ENCODE data around the gene EPB41L2.
"Not testable (repeated sequence)": the region's sequence is repeated elsewhere in the genome, so short reads cannot be mapped to it uniquely, and the experiment has no call there.

The EPB41L2 gene

DNA sequence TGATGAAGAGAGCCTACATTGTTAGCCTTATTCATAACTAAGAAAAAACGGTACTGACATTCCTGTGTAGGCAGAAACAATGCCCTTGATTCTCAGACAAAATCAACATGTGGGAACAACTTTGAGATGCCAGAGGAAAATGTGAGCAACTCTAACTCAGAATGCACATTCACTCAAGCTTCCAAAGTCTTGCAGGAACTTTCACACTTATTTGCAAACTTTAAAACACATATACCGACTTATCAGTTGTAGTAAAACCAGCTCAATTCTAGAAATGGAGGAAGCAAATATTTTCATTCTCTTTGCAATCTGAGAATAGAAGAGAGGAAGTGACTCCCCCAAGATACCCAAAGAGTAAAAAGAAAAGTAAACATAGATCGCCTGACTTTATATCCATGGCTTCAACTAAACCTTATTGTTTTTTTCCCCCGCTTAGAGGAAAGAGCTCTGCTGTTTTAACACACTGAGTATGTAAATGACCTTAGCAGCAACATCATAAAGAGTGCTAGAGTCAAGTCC is 117.6 kb downstream of the EPB41L2 start:
- no peak for DNase-seq (ENCODE audit: extremely low read depth, insufficient read length)
- no peak for TF ChIP-seq CTCF (IDR thresholded peaks at IDR 0.05; ENCODE audit: insufficient read depth, low read length, poor library complexity, severe bottlenecking)
- Histone ChIP-seq H3K36me3 (ENCODE audit: control insufficient read depth, insufficient read depth, low read length) (no peaks in the 10 kb centered on the region), H3K4me3 (replicated peaks; ENCODE audit: low read depth, low read length) (no peak overlapping the region), H3K27me3 (replicated peaks; ENCODE audit: control insufficient read depth, insufficient read depth, low read length) (no peaks in the 10 kb centered on the region)

DNA sequence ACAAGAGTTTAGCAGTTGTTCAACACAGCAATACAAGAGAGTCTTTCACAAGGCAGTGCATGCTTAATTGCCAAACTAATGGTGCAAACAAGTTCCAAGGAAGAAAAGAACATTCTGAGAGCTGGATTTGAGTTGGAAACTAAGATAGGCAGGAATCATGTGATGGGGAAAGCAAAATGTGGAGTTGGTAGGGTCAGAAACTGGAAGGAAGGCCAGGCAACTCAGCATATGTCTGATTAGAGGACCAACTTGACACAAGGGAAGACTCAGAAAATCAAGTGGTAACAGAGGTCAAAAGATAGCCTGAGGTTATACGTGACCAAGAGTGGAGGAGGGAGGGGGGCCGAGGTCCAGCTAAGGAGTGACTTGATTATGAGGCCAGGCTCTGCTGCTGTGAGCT is 118.6 kb downstream of the EPB41L2 start:
- Histone ChIP-seq H3K27me3 (replicated peaks; ENCODE audit: control insufficient read depth, insufficient read depth, low read length) (no peaks in the 10 kb centered on the region), H3K36me3 (ENCODE audit: control insufficient read depth, insufficient read depth, low read length) (no peaks in the 10 kb centered on the region), H3K4me3 (replicated peaks; ENCODE audit: low read depth, low read length) (no peak overlapping the region)
- no peak for TF ChIP-seq CTCF (IDR thresholded peaks at IDR 0.05; ENCODE audit: insufficient read depth, low read length, poor library complexity, severe bottlenecking)
- DNase-seq (ENCODE audit: extremely low read depth, insufficient read length), result no peak

DNA sequence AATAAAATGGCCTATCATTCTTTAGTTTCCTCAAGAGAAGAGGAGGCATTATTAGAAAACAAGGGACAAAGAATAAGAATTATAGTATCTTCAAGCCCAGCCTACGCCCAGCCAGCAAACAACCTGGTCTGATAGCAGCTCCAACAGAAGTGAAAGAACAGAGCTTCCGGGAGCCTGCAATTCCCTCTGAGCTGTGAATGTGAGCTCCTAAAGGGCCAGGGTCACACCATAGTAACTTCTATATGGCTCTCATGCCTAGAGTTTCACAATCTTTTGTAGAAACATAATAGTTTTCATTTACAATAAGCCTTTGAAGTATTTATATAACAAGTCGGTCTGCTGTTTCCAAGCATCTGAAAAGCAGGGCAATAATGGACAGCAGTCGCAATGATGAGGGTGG is 119.3 kb downstream of the EPB41L2 start:
- no peaks in the 10 kb centered on the region for H3K36me3 ChIP-seq (ENCODE audit: control insufficient read depth, insufficient read depth, low read length)
- no peak for DNase-seq (ENCODE audit: extremely low read depth, insufficient read length)
- no peak for TF ChIP-seq CTCF (IDR thresholded peaks at IDR 0.05; ENCODE audit: insufficient read depth, low read length, poor library complexity, severe bottlenecking)
- no peak overlapping the region for H3K4me3 ChIP-seq (replicated peaks; ENCODE audit: low read depth, low read length)
- H3K27me3 ChIP-seq (replicated peaks; ENCODE audit: control insufficient read depth, insufficient read depth, low read length), result no peaks in the 10 kb centered on the region

- DNase-seq (ENCODE audit: extremely low read depth, insufficient read length); H3K27me3 ChIP-seq (replicated peaks; ENCODE audit: control insufficient read depth, insufficient read depth, low read length); H3K36me3 ChIP-seq (ENCODE audit: control insufficient read depth, insufficient read depth, low read length); H3K4me3 ChIP-seq (replicated peaks; ENCODE audit: low read depth, low read length): not testable (repeated sequence)
Measured at GRCh38 chr6:130942752-130943151, 120.3 kb downstream of the EPB41L2 start.

- DNase-seq (ENCODE audit: extremely low read depth, insufficient read length), result no peak
- no peak for TF ChIP-seq CTCF (IDR thresholded peaks at IDR 0.05; ENCODE audit: insufficient read depth, low read length, poor library complexity, severe bottlenecking)
- no peaks in the 10 kb centered on the region for H3K27me3 ChIP-seq (replicated peaks; ENCODE audit: control insufficient read depth, insufficient read depth, low read length)
- H3K36me3 ChIP-seq (ENCODE audit: control insufficient read depth, insufficient read depth, low read length), result no peaks in the 10 kb centered on the region
- no peak overlapping the region for H3K4me3 ChIP-seq (replicated peaks; ENCODE audit: low read depth, low read length)
Measured at GRCh38 chr6:130937942-130938604, 125.0 kb downstream of the EPB41L2 start.

DNA sequence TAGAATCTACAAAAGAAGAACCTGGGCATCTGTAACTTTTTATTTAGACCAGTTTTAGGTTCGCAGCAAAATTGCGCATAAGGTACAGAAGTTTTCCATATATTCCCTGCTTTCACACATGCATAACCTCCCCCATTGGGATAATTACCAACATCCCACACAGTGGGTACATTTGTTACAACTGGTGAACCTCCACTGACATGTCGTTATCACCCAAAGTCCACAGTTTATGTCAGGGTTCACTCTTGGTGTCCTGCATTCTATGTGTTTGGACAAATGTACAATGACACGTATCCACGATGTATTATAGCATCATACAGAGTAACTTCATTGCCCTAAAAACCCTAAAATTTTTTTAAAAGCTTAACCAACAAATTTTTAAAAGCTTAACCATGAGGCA is 126.1 kb downstream of the EPB41L2 start:
- DNase-seq (ENCODE audit: extremely low read depth, insufficient read length), result no peak
- no peak for TF ChIP-seq CTCF (IDR thresholded peaks at IDR 0.05; ENCODE audit: insufficient read depth, low read length, poor library complexity, severe bottlenecking)
- Histone ChIP-seq H3K27me3 (replicated peaks; ENCODE audit: control insufficient read depth, insufficient read depth, low read length) (no peaks in the 10 kb centered on the region), H3K4me3 (replicated peaks; ENCODE audit: low read depth, low read length) (no peak overlapping the region), H3K36me3 (ENCODE audit: control insufficient read depth, insufficient read depth, low read length) (no peaks in the 10 kb centered on the region)

Measured in GM06990 (cell line).